ENCODE results near the gene ARHGAP23. TPM values are rescaled to one million over a fixed set of nuclear protein-coding genes. Genes with fewer than 3 reads are reported as not detected.
"Not testable (repeated sequence)": the region's sequence is repeated elsewhere in the genome, so short reads cannot be mapped to it uniquely, and the experiment has no call there.

The ARHGAP23 gene
- total RNA-seq, 1 donor from 2014 or later = 58.3 TPM

DNA sequence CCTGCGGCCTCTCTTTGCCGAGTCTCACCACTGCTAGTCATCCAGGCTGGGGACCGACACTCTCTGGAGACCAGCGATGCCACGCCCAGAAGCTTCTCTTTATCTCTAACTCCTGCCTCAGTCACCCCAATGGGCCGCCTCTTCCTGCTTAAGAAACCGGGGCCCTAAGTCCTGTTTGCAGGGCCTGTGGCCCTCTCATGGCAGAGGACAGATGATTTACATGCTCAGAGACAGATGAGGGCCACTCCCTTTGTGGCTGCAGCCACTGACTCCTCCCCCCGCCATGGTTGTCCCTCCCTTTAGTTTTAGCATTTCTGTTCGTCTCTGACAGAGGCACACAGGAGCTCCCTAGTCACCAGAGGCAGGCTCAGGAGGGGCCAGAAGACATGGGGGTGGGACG, 71.0 kb downstream of the ARHGAP23 start:
- intact Hi-C loops (cut with DNase I); ATAC-seq (ENCODE audit: poor library complexity): not testable (repeated sequence)
- peak; percentile 19 for DNase-seq

DNA sequence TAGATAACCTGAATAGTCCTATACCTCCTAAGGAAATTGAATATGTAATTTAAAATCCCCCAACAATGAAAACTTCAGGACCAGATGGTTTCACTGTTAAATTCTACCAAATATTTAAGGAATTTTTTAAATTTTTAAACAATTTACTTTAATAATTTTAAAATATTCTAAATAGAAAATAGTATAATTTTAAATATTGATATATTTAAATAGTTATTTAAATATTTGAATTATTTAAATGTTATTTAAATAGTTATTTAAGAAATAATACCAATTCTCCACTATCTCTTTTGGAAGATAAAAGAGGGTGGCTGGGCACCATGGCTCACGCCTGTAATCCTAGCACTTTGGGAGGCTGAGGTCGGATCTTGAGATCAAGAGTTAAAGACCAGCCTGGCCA, 73.5 kb downstream of the ARHGAP23 start:
- DNase-seq; ATAC-seq (ENCODE audit: poor library complexity); intact Hi-C loops (cut with DNase I): not testable (repeated sequence)

- DNase-seq = peak; percentile 26
- ATAC-seq (ENCODE audit: poor library complexity); intact Hi-C loops (cut with DNase I): not testable (repeated sequence)
Measured at GRCh38 chr17:38503286-38503913, 75.1 kb downstream of the ARHGAP23 start.

- DNase-seq (no peak), ATAC-seq (ENCODE audit: poor library complexity) (no peak)
- intact Hi-C loops (cut with DNase I) = no loop called here
Measured at GRCh38 chr17:38504216-38504615, 76.0 kb downstream of the ARHGAP23 start.

DNA sequence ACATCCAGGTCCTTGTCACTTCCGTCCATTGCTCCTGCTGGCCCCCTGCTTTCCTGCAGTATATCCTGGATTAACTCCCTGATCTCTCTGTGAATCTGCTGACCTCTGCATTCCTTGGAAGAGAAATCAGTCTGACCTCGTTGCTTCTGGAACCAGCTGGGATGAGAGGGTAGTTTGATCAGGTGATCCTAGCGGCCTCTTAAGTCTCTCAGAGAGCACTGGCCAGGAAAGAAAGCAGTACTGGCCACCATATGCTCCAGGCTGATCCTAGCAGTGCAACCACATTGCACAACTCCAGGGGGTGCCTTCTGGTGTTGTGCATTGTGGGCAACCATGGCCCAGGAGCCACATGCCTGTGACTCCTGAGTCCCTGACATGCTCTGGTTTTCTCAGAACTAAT, 79.2 kb downstream of the ARHGAP23 start:
- DNase-seq (no peak), ATAC-seq (ENCODE audit: poor library complexity) (no peak)
- intact Hi-C loops (cut with DNase I) = no loop called here

DNA sequence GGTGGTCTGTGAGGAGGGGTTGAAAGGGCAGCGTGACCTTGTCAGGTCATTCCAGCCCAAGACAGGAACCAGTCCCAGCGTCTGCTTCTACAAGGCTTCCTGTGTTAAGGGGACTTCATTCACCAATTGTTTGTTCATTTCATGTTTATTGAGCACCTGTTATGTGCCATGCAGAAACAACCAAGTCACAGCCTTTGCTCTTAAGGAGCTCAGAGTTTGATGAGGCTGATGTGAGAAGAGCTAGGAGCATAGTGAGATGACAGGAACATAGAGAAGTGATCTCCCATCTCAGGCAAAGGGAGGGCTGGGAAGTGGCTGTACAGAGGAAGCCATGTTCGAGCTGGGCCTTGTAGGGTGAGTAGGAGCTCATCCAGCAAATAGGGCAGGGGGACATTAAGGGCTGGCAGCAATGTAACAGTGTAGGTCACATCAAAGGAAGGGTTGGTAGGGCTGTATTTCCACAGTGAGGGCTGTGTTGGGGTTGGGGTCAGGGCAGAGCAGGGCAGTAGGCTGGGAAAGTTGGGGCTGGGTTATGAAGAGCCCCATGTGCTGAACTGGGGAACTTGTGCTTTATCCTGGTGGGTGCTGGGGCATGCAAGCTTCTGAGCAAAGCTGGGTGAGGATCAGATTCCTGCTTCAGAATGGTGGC, 79.8 kb downstream of the ARHGAP23 start:
- intact Hi-C loops (cut with DNase I) = no loop called here
- ATAC-seq (ENCODE audit: poor library complexity) = no peak
- no peak for DNase-seq

GRCh38 chr17:38508570-38508950, 80.3 kb downstream of the ARHGAP23 start:
- intact Hi-C loops (cut with DNase I) = no loop called here
- ATAC-seq (ENCODE audit: poor library complexity) (no peak), DNase-seq (peak; percentile 14)

GRCh38 chr17:38508954-38509771, 80.9 kb downstream of the ARHGAP23 start:
- intact Hi-C loops (cut with DNase I) = no loop called here
- ATAC-seq (ENCODE audit: poor library complexity) (peak; percentile 67), DNase-seq (peak; percentile 83)

DNA sequence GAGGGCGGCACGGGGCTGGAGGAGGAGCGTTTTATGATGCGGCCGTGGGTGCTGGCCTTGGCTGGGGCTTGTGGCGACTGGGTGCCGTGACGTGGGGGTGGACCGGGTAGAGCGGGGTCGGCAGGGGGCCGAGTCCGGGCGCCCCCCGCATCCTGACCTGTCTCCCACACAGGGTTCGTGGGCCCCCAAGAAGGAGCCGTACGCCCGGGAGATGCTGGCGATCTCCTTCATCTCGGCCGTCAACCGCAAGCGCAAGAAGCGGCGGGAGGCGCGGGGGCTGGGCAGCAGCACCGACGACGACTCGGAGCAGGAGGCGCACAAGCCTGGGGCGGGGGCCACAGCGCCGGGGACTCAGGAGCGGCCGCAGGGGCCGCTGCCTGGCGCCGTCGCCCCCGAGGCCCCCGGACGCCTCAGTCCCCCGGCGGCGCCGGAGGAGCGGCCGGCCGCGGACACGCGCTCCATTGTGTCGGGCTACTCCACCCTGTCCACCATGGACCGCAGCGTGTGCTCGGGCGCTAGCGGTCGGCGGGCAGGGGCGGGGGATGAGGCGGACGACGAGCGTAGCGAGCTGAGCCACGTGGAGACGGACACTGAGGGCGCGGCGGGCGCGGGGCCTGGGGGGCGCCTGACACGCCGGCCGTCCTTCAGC, 81.6 kb downstream of the ARHGAP23 start:
- DNase-seq (peak; percentile 40), ATAC-seq (ENCODE audit: poor library complexity) (peak; percentile 22)
- intact Hi-C loops (cut with DNase I) = loop anchor here (10.0 kb wide), 1 partner anchor 155 kb away; no protein-coding TSS in a partner anchor

DNA sequence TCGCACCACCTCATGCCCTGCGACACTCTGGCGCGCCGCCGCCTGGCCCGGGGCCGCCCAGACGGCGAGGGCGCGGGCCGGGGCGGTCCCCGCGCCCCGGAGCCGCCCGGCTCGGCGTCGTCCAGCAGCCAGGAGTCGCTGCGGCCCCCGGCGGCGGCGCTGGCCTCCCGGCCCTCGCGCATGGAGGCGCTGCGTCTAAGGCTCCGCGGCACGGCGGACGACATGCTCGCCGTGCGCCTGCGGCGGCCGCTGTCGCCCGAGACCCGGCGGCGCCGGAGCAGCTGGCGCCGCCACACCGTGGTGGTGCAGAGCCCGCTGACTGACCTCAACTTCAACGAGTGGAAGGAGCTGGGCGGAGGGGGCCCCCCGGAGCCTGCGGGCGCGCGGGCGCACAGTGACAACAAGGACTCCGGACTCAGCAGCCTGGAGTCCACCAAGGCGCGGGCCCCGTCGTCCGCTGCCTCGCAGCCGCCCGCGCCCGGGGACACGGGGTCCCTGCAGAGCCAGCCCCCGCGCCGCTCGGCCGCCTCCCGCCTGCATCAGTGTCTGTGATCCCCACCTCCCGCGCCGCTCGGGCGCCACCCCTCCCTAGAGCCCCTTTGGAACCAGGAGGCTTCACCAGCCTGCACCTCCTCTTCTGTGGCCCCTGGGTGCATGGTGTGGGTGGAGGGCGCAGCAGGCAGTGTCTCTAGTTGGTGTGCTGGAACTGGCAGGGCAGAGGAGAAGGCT, 82.3 kb downstream of the ARHGAP23 start:
- peak; percentile 47 for DNase-seq
- intact Hi-C loops (cut with DNase I) = loop anchor here (10.0 kb wide), 1 partner anchor 154 kb away; no protein-coding TSS in a partner anchor
- ATAC-seq (ENCODE audit: poor library complexity) = peak; percentile 58

- DNase-seq = peak; percentile 31
- intact Hi-C loops (cut with DNase I) = loop anchor here (10.0 kb wide), 1 partner anchor 153 kb away; no protein-coding TSS in a partner anchor
- no peak for ATAC-seq (ENCODE audit: poor library complexity)
Measured at GRCh38 chr17:38511150-38512108, 83.2 kb downstream of the ARHGAP23 start.

DNA sequence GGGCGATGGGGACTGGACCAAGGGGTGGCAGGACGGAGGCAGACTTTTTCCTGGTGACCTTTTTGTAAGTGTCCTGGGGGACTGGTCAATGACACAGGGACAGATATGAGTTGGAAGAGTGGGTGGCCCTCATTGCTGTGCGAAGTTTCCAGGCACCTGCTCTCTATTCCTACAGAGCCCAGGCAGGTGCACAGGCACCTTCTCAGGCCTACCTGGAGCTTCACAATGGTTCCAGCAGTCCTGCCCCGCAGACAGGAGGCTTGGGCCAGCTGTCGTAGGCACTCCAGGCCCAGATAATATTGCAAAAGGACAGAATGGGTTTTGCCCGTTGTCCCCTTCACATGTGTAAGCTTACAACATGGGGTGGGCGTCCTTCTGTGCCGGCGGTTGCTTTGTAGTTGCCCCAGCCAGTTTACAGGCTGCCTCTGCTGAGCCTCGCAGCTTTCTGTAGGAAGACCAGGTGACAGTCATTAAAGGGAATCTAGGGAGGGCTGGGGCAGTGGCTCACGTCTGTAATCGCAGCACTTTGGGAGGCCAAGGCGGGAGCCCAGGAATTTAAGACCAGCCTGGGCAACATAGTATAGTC, 84.3 kb downstream of the ARHGAP23 start:
- peak; percentile 22 for DNase-seq
- intact Hi-C loops (cut with DNase I) = loop anchor here (10.0 kb wide), 1 partner anchor 152 kb away; no protein-coding TSS in a partner anchor
- ATAC-seq (ENCODE audit: poor library complexity) = no peak

DNA sequence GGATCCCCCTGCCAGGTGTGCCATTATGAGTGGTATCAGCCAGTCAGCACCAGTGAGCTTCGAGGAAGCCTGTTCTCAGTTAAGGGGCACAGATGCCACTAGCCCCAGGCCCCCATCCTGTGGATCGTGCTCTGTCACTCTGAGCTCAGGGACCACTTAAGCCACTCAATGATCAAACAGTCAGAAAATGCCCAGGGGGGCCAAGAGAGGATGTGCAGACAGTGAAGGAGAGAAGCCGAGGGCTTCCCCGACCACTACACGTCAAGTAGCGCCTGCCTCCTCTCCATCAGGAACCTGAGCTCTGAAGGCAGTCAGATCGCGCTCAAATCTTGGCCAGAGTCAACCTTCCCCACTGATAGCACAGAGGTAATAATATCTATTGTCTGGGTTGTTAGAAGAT, 98.3 kb downstream of the ARHGAP23 start:
- ATAC-seq (ENCODE audit: poor library complexity); intact Hi-C loops (cut with DNase I): not testable (repeated sequence)
- DNase-seq = peak; percentile 17

DNA sequence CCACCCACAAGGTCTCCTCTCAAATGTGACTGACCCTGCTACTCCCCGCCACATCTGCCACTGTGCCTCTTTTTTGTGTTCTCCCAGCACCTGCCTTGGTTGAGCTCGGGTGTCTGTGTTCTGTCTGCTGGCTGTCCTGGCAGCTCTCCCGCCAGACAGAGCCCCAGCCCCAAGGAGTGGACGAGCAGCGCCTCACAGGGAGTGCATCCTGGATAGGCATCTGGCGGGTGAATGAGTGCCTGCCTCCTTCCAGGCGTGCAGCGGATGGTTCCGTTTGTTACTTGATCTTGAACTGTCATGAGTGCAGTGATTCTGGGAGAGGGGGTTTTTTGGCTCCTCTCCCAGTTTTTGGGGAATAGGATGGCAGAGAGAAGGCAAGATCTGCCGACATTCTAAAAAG, 99.9 kb downstream of the ARHGAP23 start:
- intact Hi-C loops (cut with DNase I); ATAC-seq (ENCODE audit: poor library complexity): not testable (repeated sequence)
- DNase-seq = peak; percentile 14

GRCh38 chr17:38530856-38531255, 102.6 kb downstream of the ARHGAP23 start:
- DNase-seq; ATAC-seq (ENCODE audit: poor library complexity); intact Hi-C loops (cut with DNase I): not testable (repeated sequence)

GRCh38 chr17:38531761-38532160, 103.5 kb downstream of the ARHGAP23 start:
- peak; percentile 15 for DNase-seq

GRCh38 chr17:38532451-38532850, 104.2 kb downstream of the ARHGAP23 start:
- intact Hi-C loops (cut with DNase I) = no loop called here
- DNase-seq = peak; percentile 21
- ATAC-seq (ENCODE audit: poor library complexity) = no peak

More at GRCh38 chr17:38531761-38532160, 103.5 kb downstream of the ARHGAP23 start:
- ATAC-seq (ENCODE audit: poor library complexity); intact Hi-C loops (cut with DNase I): not testable (repeated sequence)
